ENCODE measurements around the gene NEMP2.
"Not testable (repeated sequence)": the region's sequence is repeated elsewhere in the genome, so short reads cannot be mapped to it uniquely, and the experiment has no call there.

NEMP2 gene

GRCh38 chr2:190489475-190489874 is 45.0 kb downstream of the NEMP2 start:
- in situ Hi-C loops (cut with HindIII; ENCODE audit: low pct_unique_long_range_greater_than_20kb, low sequenced_read_pairs) = no loop called here
- TF ChIP-seq JUND (IDR thresholded peaks at IDR 0.05; ENCODE audit: low read depth) = no peak
- no peak for DNase-seq (ENCODE audit: low read depth in 1 of 2, low spot score in 1 of 2)

GRCh38 chr2:190488516-190489233 is 45.8 kb downstream of the NEMP2 start:
- no peak for DNase-seq (ENCODE audit: low read depth in 1 of 2, low spot score in 1 of 2)
- in situ Hi-C loops (cut with HindIII; ENCODE audit: low pct_unique_long_range_greater_than_20kb, low sequenced_read_pairs) = no loop called here
- TF ChIP-seq JUND (IDR thresholded peaks at IDR 0.05; ENCODE audit: low read depth) = no peak

- no peak for DNase-seq (ENCODE audit: low read depth in 1 of 2, low spot score in 1 of 2)
- no peak for TF ChIP-seq JUND (IDR thresholded peaks at IDR 0.05; ENCODE audit: low read depth)
- in situ Hi-C loops (cut with HindIII; ENCODE audit: low pct_unique_long_range_greater_than_20kb, low sequenced_read_pairs) = no loop called here
These were observed 48.4 kb downstream of the NEMP2 start for GRCh38 chr2:190486037-190486623.

- in situ Hi-C loops (cut with HindIII; ENCODE audit: low pct_unique_long_range_greater_than_20kb, low sequenced_read_pairs) = no loop called here
- no peak for DNase-seq (ENCODE audit: low read depth in 1 of 2, low spot score in 1 of 2)
- TF ChIP-seq JUND (IDR thresholded peaks at IDR 0.05; ENCODE audit: low read depth) = no peak
These were observed 52.1 kb downstream of the NEMP2 start for GRCh38 chr2:190482451-190482850.

GRCh38 chr2:190481339-190481738 is 53.2 kb downstream of the NEMP2 start:
- TF ChIP-seq JUND (IDR thresholded peaks at IDR 0.05; ENCODE audit: low read depth) = no peak
- in situ Hi-C loops (cut with HindIII; ENCODE audit: low pct_unique_long_range_greater_than_20kb, low sequenced_read_pairs) = no loop called here
- no peak for DNase-seq (ENCODE audit: low read depth in 1 of 2, low spot score in 1 of 2)

- DNase-seq (ENCODE audit: low read depth in 1 of 2, low spot score in 1 of 2) = no peak
- in situ Hi-C loops (cut with HindIII; ENCODE audit: low pct_unique_long_range_greater_than_20kb, low sequenced_read_pairs) = no loop called here
- no peak for TF ChIP-seq JUND (IDR thresholded peaks at IDR 0.05; ENCODE audit: low read depth)
These were observed 55.8 kb downstream of the NEMP2 start for GRCh38 chr2:190478572-190479195.

- no peak for DNase-seq (ENCODE audit: low read depth in 1 of 2, low spot score in 1 of 2)
- TF ChIP-seq JUND (IDR thresholded peaks at IDR 0.05; ENCODE audit: low read depth) = no peak
- in situ Hi-C loops (cut with HindIII; ENCODE audit: low pct_unique_long_range_greater_than_20kb, low sequenced_read_pairs) = no loop called here
These were observed 56.7 kb downstream of the NEMP2 start for GRCh38 chr2:190477661-190478454.

GRCh38 chr2:190470256-190470826 is 64.2 kb downstream of the NEMP2 start:
- TF ChIP-seq JUND (IDR thresholded peaks at IDR 0.05; ENCODE audit: low read depth) = no peak
- in situ Hi-C loops (cut with HindIII; ENCODE audit: low pct_unique_long_range_greater_than_20kb, low sequenced_read_pairs) = no loop called here
- no peak for DNase-seq (ENCODE audit: low read depth in 1 of 2, low spot score in 1 of 2)

- peak in 1 of 2 experiments; percentile 54 for DNase-seq (ENCODE audit: low read depth in 1 of 2, low spot score in 1 of 2)
- in situ Hi-C loops (cut with HindIII; ENCODE audit: low pct_unique_long_range_greater_than_20kb, low sequenced_read_pairs) = no loop called here
- TF ChIP-seq JUND (IDR thresholded peaks at IDR 0.05; ENCODE audit: low read depth) = no peak
These were observed 64.8 kb downstream of the NEMP2 start for GRCh38 chr2:190469771-190470170.

- in situ Hi-C loops (cut with HindIII; ENCODE audit: low pct_unique_long_range_greater_than_20kb, low sequenced_read_pairs) = no loop called here
- peak in 1 of 2 experiments; percentile 60 for DNase-seq (ENCODE audit: low read depth in 1 of 2, low spot score in 1 of 2)
- no peak for TF ChIP-seq JUND (IDR thresholded peaks at IDR 0.05; ENCODE audit: low read depth)
These were observed 65.5 kb downstream of the NEMP2 start for GRCh38 chr2:190468814-190469569.

GRCh38 chr2:190468354-190468753 is 66.2 kb downstream of the NEMP2 start:
- in situ Hi-C loops (cut with HindIII; ENCODE audit: low pct_unique_long_range_greater_than_20kb, low sequenced_read_pairs) = not testable (repeated sequence)

GRCh38 chr2:190467575-190468083 is 66.9 kb downstream of the NEMP2 start:
- TF ChIP-seq JUND (IDR thresholded peaks at IDR 0.05; ENCODE audit: low read depth) = no peak
- no peak for DNase-seq (ENCODE audit: low read depth in 1 of 2, low spot score in 1 of 2)
- in situ Hi-C loops (cut with HindIII; ENCODE audit: low pct_unique_long_range_greater_than_20kb, low sequenced_read_pairs) = no loop called here

More at GRCh38 chr2:190468354-190468753, 66.2 kb downstream of the NEMP2 start:
- DNase-seq (ENCODE audit: low read depth in 1 of 2, low spot score in 1 of 2) = not testable (repeated sequence)
